ENCODE measurements around the gene ALDH4A1. TPM values are rescaled to one million over a fixed set of nuclear protein-coding genes. Genes with fewer than 3 reads are reported as not detected.
"Not testable (repeated sequence)": the region's sequence is repeated elsewhere in the genome, so short reads cannot be mapped to it uniquely, and the experiment has no call there.

The ALDH4A1 gene
- polyA plus RNA-seq, 3 donors = 5.1 to 45.6 (median 39.9) TPM

GRCh38 chr1:18870957-18871356, 31.4 kb downstream of the ALDH4A1 start:
- H3K27ac ChIP-seq (ENCODE audit: low read depth, low read length) = no peak overlapping the region
- WGBS, 3 donors = 82 to 96% (median 90%) methylated on average over 10 of the region's 10 CpGs

- WGBS, 3 donors = 60 to 66% (median 63%) methylated on average over 3 of the region's 3 CpGs
- not testable (repeated sequence) for H3K27ac ChIP-seq (ENCODE audit: low read depth, low read length)
Measured at GRCh38 chr1:18870595-18870865, 31.8 kb downstream of the ALDH4A1 start.

- no peak overlapping the region for H3K27ac ChIP-seq (ENCODE audit: low read depth, low read length)
- WGBS, 3 donors = 65 to 76% (median 76%) methylated on average over 9 of the region's 9 CpGs
Measured at GRCh38 chr1:18869847-18870594, 32.3 kb downstream of the ALDH4A1 start.

GRCh38 chr1:18868801-18869424, 33.4 kb downstream of the ALDH4A1 start:
- H3K27ac ChIP-seq (ENCODE audit: low read depth, low read length) = no peak overlapping the region
- WGBS, 3 donors = 69 to 75% (median 74%) methylated on average over 12 of the region's 12 CpGs

GRCh38 chr1:18868354-18868753, 34.0 kb downstream of the ALDH4A1 start:
- WGBS, 3 donors = 69 to 74% (median 71%) methylated on average over 5 of the region's 5 CpGs
- no peak overlapping the region for H3K27ac ChIP-seq (ENCODE audit: low read depth, low read length)

- 84 to 93% (median 89%) methylated on average over 3 of the region's 3 CpGs for WGBS, 3 donors
- H3K27ac ChIP-seq (ENCODE audit: low read depth, low read length) = no peak overlapping the region
Measured at GRCh38 chr1:18866846-18867245, 35.5 kb downstream of the ALDH4A1 start.

- H3K27ac ChIP-seq (ENCODE audit: low read depth, low read length) = no peak overlapping the region
- WGBS, 3 donors = 56 to 83% (median 73%) methylated on average over 6 of the region's 6 CpGs
Measured at GRCh38 chr1:18866314-18866713, 36.0 kb downstream of the ALDH4A1 start.

- 76 to 82% (median 81%) methylated on average over 9 of the region's 9 CpGs for WGBS, 3 donors
- no peak overlapping the region for H3K27ac ChIP-seq (ENCODE audit: low read depth, low read length)
Measured at GRCh38 chr1:18865176-18865575, 37.2 kb downstream of the ALDH4A1 start.

GRCh38 chr1:18861590-18861989, 40.8 kb downstream of the ALDH4A1 start:
- WGBS, 3 donors = 63 to 75% (median 65%) methylated on average over 8 of the region's 8 CpGs
- H3K27ac ChIP-seq (ENCODE audit: low read depth, low read length) = no peak overlapping the region

GRCh38 chr1:18861082-18861481, 41.3 kb downstream of the ALDH4A1 start:
- WGBS, 3 donors = 77 to 86% (median 81%) methylated on average over 9 of the region's 9 CpGs
- H3K27ac ChIP-seq (ENCODE audit: low read depth, low read length) = no peak overlapping the region

GRCh38 chr1:18859560-18859959, 42.8 kb downstream of the ALDH4A1 start, which contains the start of gene TAS1R2:
TSS of gene TAS1R2 (minus strand) at chr1:18859660. CDS start at chr1:18859660, 0 bp downstream.
- 59 to 77% (median 63%) methylated on average over 4 of the region's 4 CpGs for WGBS, 3 donors
- no peak within 1 kb of the TSS for H3K27ac ChIP-seq (ENCODE audit: low read depth, low read length)

- H3K27ac ChIP-seq (ENCODE audit: low read depth, low read length) = no peak overlapping the region
- WGBS, 3 donors = 85 to 92% (median 89%) methylated on average over 7 of the region's 7 CpGs
Measured at GRCh38 chr1:18858070-18858688, 44.2 kb downstream of the ALDH4A1 start.

GRCh38 chr1:18856435-18856834, 45.9 kb downstream of the ALDH4A1 start:
- WGBS, 3 donors = 92 to 98% (median 95%) methylated on average over 1 of the region's 1 CpG
- H3K27ac ChIP-seq (ENCODE audit: low read depth, low read length) = no peak overlapping the region

GRCh38 chr1:18855573-18855972, 46.8 kb downstream of the ALDH4A1 start:
- no peak overlapping the region for H3K27ac ChIP-seq (ENCODE audit: low read depth, low read length)
- WGBS, 3 donors = 58 to 72% (median 71%) methylated on average over 6 of the region's 6 CpGs

GRCh38 chr1:18854331-18855025, 47.9 kb downstream of the ALDH4A1 start:
- WGBS, 3 donors = 83 to 88% (median 88%) methylated on average over 49 of the region's 49 CpGs
- no peak overlapping the region for H3K27ac ChIP-seq (ENCODE audit: low read depth, low read length)

- 52 to 67% (median 59%) methylated on average over 6 of the region's 6 CpGs for whole genome bisulfite sequencing, 3 donors
- H3K27ac ChIP-seq (ENCODE audit: low read depth, low read length) = no peak overlapping the region
Measured at GRCh38 chr1:18852501-18852900, 49.9 kb downstream of the ALDH4A1 start.

- H3K27ac ChIP-seq (ENCODE audit: low read depth, low read length) = no peak overlapping the region
- WGBS, 3 donors = 37 to 47% (median 37%) methylated on average over 11 of the region's 11 CpGs
Measured at GRCh38 chr1:18849261-18849711, 53.1 kb downstream of the ALDH4A1 start.

GRCh38 chr1:18847723-18848122, 54.6 kb downstream of the ALDH4A1 start:
- H3K27ac ChIP-seq (ENCODE audit: low read depth, low read length) = not testable (repeated sequence)
- WGBS, 3 donors = 64 to 91% (median 84%) methylated on average over 2 of the region's 2 CpGs

- H3K27ac ChIP-seq (ENCODE audit: low read depth, low read length) = no peak overlapping the region
Measured at GRCh38 chr1:18840145-18840544, 62.2 kb downstream of the ALDH4A1 start.

More at GRCh38 chr1:18840145-18840544, 62.2 kb downstream of the ALDH4A1 start:
- 91 to 93% (median 93%) methylated on average over 15 to 17 of the region's 17 CpGs for WGBS, 3 donors
